ENCODE data around the gene LUM. TPM values are rescaled to one million over a fixed set of nuclear protein-coding genes. Genes with fewer than 3 reads are reported as not detected.

Gene LUM
- total RNA-seq, 4 donors from 2014 or later = 29.6 to 103 (median 67.6) TPM

DNA sequence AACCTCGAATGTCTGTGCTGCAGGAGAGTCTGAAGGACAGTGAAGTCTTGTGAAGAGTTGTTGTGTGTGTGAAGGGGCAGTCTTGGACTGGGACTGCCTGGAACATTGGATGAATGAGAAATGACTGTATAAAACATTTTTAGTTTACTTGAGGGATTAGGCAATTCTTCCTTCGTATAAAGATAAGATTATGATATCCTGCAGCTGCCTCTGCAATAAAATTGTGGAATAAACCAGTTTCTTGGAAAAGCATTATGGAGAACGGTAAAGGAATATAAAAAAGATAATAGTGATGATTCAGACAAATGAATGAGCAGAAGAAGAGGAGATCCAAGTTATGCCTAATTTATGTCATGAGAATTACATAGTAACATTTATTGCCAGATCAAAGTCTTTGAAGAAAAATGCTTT is 30.9 kb upstream of the LUM start:
- Histone ChIP-seq H3K4me1 (peaks cover 5 to 31% (median 9%) of the 10 kb centered on the region in 3 donors), H3K27ac (peak overlapping the region in 1 of 4 donors; percentile 44), H3K27me3 (no peaks in the 10 kb centered on the region), H3K4me3 (no peak overlapping the region), H3K9me3 (no peaks in the 10 kb centered on the region), H3K36me3 (no peaks in the 10 kb centered on the region)
- ATAC-seq = peak; percentile 62
- TF ChIP-seq POLR2A (IDR thresholded peaks at IDR 0.05) (no peak), POLR2AphosphoS5 (IDR thresholded peaks at IDR 0.05) (no peak), EP300 (IDR thresholded peaks at IDR 0.05) (no peak)
- TF ChIP-seq, protein P1, sequence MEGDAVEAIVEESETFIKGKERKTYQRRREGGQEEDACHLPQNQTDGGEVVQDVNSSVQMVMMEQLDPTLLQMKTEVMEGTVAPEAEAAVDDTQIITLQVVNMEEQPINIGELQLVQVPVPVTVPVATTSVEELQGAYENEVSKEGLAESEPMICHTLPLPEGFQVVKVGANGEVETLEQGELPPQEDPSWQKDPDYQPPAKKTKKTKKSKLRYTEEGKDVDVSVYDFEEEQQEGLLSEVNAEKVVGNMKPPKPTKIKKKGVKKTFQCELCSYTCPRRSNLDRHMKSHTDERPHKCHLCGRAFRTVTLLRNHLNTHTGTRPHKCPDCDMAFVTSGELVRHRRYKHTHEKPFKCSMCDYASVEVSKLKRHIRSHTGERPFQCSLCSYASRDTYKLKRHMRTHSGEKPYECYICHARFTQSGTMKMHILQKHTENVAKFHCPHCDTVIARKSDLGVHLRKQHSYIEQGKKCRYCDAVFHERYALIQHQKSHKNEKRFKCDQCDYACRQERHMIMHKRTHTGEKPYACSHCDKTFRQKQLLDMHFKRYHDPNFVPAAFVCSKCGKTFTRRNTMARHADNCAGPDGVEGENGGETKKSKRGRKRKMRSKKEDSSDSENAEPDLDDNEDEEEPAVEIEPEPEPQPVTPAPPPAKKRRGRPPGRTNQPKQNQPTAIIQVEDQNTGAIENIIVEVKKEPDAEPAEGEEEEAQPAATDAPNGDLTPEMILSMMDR (IDR thresholded peaks at IDR 0.05) = no peak
- WGBS, 2 donors (ENCODE audit: low coverage in 1 of 2) = 18 to 50% methylated on average over 3 of the region's 3 CpGs

DNA sequence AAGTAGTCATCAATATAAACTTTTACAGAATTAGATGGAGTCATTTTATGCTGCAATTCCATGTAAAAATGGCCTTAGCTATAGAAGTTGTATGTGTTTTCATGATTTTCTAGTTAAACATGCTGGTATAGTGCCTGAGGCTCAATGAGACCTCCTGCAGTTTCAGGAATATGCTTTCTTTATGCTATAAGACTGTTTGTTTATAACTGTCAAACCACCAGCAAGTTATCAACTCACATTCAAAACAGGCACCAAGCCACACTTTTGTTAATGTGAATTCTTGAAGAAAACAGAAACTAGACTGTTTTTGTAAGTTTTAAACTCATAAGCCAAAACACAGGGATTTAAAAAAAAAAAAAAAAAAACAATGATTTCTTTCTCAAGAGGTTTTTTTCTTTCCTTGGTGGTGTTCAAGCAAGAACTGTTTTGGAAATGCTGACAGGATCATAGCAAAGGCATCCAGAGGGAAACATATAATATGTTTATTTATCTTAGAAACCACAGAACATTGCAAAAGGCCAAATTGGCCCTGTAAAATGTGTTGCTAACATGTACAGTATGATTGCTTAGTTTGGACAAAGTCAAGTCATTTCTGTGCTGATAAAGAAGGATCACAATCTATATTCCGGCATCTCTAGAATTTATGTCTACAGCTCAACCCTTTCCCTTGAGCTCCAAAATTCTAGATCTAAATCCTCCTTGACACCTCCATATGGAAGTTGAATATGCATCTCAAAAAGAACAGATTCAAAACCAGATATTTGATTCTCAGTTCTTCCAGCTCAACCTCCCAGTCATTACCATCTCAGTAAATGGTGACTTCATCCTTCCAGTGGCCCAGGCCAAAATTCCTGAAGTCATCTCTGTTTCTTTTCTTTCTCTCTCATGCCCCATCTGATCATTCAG is 29.0 kb upstream of the LUM start:
- Histone ChIP-seq H3K27ac (peak overlapping the region in 3 of 4 donors; percentile 16 to 52 (median 50)), H3K4me3 (no peak overlapping the region), H3K9me3 (no peaks in the 10 kb centered on the region), H3K36me3 (no peaks in the 10 kb centered on the region), H3K27me3 (no peaks in the 10 kb centered on the region), H3K4me1 (peaks cover 5 to 31% (median 9%) of the 10 kb centered on the region in 3 donors)
- WGBS, 2 donors (ENCODE audit: low coverage in 1 of 2) = 67 to 82% methylated on average over 1 of the region's 1 CpG
- TF ChIP-seq POLR2AphosphoS5 (IDR thresholded peaks at IDR 0.05) (no peak), EP300 (IDR thresholded peaks at IDR 0.05) (no peak), POLR2A (IDR thresholded peaks at IDR 0.05) (no peak)
- TF ChIP-seq, protein P1 (IDR thresholded peaks at IDR 0.05) = no peak
- peak; percentile 74 for ATAC-seq

DNA sequence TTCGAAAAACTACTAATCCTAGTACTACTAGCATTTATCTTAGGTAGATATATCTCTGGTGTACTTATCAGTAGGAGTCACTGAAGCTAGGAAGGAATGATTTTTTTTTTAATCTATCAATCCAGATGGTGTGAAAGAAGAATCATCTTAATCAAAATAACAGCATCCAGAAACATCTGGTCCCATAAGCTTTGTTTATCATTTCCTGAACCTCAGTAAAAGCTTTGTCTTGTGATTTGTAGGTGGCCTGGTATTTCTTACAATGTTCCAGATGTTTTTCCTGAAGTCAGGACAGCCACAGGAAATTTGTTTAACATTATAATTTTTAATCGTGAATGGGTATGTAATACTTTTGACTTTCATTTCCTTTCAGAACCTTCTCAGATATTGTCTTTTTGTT is 28.0 kb upstream of the LUM start:
- peak overlapping the region in 3 of 4 donors; percentile 13 to 52 (median 49) for H3K27ac ChIP-seq
- H3K27me3 ChIP-seq = no peaks in the 10 kb centered on the region
- peaks cover 5 to 31% (median 9%) of the 10 kb centered on the region in 3 donors for H3K4me1 ChIP-seq
- ATAC-seq = no peak
- H3K36me3 ChIP-seq = no peaks in the 10 kb centered on the region
- 27 to 43% methylated on average over 2 of the region's 2 CpGs for WGBS, 2 donors (ENCODE audit: low coverage in 1 of 2)
- H3K4me3 ChIP-seq = no peak overlapping the region
- H3K9me3 ChIP-seq = no peaks in the 10 kb centered on the region
- TF ChIP-seq POLR2AphosphoS5 (IDR thresholded peaks at IDR 0.05) = no peak
- TF ChIP-seq EP300 (IDR thresholded peaks at IDR 0.05) = no peak
- TF ChIP-seq, protein P1 (IDR thresholded peaks at IDR 0.05) = no peak
- no peak for TF ChIP-seq POLR2A (IDR thresholded peaks at IDR 0.05)

DNA sequence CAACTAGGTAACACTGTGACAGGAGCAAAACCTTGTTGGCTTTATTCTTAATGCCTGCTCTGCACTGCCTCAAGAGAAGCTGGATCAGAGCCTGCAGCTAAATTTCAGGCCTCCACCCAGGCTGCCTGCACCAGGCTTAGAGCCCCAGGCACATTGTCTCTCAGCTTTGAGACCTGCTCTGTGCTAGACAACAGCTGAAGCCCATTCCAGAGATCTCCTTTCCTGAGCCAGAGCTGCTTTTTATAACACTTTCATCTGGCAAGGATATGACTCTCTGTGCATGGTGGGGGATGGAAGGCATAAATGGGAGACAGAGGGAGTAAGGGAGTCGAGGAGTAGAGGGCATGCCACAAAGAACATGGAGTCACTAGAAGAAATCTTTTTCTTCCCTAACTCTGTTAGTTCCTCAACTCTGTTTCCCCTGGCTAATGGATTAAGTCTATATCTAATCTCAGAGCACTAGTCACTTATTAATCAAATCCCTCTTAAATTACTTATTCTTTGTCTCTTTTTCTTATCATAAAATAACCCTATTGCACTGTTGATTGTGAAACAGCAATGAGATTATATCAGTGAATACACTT is 27.1 kb upstream of the LUM start:
- H3K4me3 ChIP-seq = no peak overlapping the region
- ATAC-seq = no peak
- peaks cover 5 to 31% (median 9%) of the 10 kb centered on the region in 3 donors for H3K4me1 ChIP-seq
- peak overlapping the region in 2 of 4 donors; percentile 16 to 49 for H3K27ac ChIP-seq
- H3K27me3 ChIP-seq = no peaks in the 10 kb centered on the region
- no peaks in the 10 kb centered on the region for H3K36me3 ChIP-seq
- TF ChIP-seq POLR2AphosphoS5 (IDR thresholded peaks at IDR 0.05) (no peak), POLR2A (IDR thresholded peaks at IDR 0.05) (no peak), EP300 (IDR thresholded peaks at IDR 0.05) (no peak)
- TF ChIP-seq, protein P1 (IDR thresholded peaks at IDR 0.05) = no peak
- H3K9me3 ChIP-seq = no peaks in the 10 kb centered on the region
- WGBS, 2 donors (ENCODE audit: low coverage in 1 of 2) = 9 to 21% methylated on average over 1 of the region's 1 CpG
